Measurements from ENCODE around the gene MSRB1. TPM values are rescaled to one million over a fixed set of nuclear protein-coding genes. Genes with fewer than 3 reads are reported as not detected.

Gene MSRB1
- polyA plus RNA-seq, 2 of the 4 experiments (the other 2 are of a cell fraction): 27.7 to 37.5 TPM

- POLR2A ChIA-PET: interaction anchor here (3.2 kb wide), 1 partner anchor 14 kb away, joined by 18 read pairs; the partner anchor contains the start of gene RPS2
Measured at GRCh38 chr16:1950559-1950958, 7.6 kb upstream of the MSRB1 start.

DNA sequence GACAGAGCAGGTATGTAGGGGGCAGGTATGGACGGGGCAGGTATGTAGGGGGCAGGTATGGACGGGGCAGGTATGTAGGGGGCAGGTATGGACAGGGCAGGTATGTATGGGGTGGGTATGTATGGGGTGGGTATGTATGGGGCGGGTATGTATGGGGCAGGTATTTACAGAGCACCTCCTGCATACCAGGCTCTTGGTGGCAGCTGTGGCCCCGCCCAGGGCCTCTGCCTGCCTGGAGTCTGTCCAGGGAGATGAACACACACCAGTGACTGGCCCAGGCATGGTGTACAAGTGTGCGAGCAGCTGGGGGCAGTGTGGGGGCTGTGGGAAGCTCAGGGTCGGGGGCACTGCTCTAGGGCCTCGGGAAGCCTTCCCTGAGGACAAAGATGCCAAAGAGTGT lies 7.0 kb upstream of the MSRB1 start:
- H3K4me2 ChIP-seq: no peak overlapping the region
- 34% methylated on average over 5 of the region's 7 CpGs for WGBS (ENCODE audit: missing lambda C conversion rate)
- FAIRE-seq (no peak), ATAC-seq (peak; percentile 34 to 46), DNase-seq (ENCODE audit: low read depth in 1 of 2, low spot score in 1 of 2) (no peak)
- TF ChIP-seq ELK1 (IDR thresholded peaks at IDR 0.05; ENCODE audit: low read depth, low read length) (no peak), HES2 (IDR thresholded peaks at IDR 0.05) (no peak), TP53 (CRISPR knock-in tag; IDR thresholded peaks at IDR 0.05) (no peak), POLR2AphosphoS2 (conservative IDR thresholded peaks at IDR 0.05; ENCODE audit: low read length) (no peak), JUN (IDR thresholded peaks at IDR 0.05) (no peak), ZFP36 (IDR thresholded peaks at IDR 0.05; ENCODE audit: borderline replicate concordance, partially characterized antibody) (no peak), SREBF2 (IDR thresholded peaks at IDR 0.05) (no peak)
- TF ChIP-seq, protein P1, sequence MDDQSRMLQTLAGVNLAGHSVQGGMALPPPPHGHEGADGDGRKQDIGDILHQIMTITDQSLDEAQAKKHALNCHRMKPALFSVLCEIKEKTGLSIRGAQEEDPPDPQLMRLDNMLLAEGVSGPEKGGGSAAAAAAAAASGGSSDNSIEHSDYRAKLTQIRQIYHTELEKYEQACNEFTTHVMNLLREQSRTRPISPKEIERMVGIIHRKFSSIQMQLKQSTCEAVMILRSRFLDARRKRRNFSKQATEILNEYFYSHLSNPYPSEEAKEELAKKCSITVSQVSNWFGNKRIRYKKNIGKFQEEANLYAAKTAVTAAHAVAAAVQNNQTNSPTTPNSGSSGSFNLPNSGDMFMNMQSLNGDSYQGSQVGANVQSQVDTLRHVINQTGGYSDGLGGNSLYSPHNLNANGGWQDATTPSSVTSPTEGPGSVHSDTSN (IDR thresholded peaks at IDR 0.05): no peak
- H3K4me1 ChIP-seq: no peaks in the 10 kb centered on the region
- no peak overlapping the region for H3K4me3 ChIP-seq
- ChIA-PET CTCF (interaction anchor here (1.1 to 1.4 kb wide), 3 partner anchors 9 to 105 kb away, joined by 3 to 7 read pairs (median 3); partner anchors contain the start of gene NDUFB10), POLR2A (interaction anchor here (3.2 kb wide), 1 partner anchor 15 kb away, joined by 18 read pairs; the partner anchor contains the start of gene RPS2)
- H3K27ac ChIP-seq: no peak overlapping the region
- no peaks in the 10 kb centered on the region for H3K9me3 ChIP-seq

More at GRCh38 chr16:1950559-1950958, 7.6 kb upstream of the MSRB1 start:
- no peak overlapping the region for H3K27ac ChIP-seq
- ATAC-seq (peak; percentile 12; a peak in 3 of 6 replicates), DNase-seq (ENCODE audit: low read depth in 1 of 2, low spot score in 1 of 2) (no peak), FAIRE-seq (no peak)
- CTCF ChIA-PET: interaction anchor here (0.5 to 2.0 kb wide), 5 partner anchors 9 to 105 kb away, joined by 3 to 7 read pairs (median 3); partner anchors contain the start of gene NDUFB10
- H3K9me3 ChIP-seq: no peaks in the 10 kb centered on the region
- H3K4me2 ChIP-seq: no peak overlapping the region
- TF ChIP-seq JUN (IDR thresholded peaks at IDR 0.05) (no peak), NR3C1 (IDR thresholded peaks at IDR 0.05) (no peak), PHF8 (IDR thresholded peaks at IDR 0.05; ENCODE audit: borderline replicate concordance, low read depth) (no peak), GATA3 (IDR thresholded peaks at IDR 0.05; ENCODE audit: borderline replicate concordance) (no peak), CTCF (IDR thresholded peaks at IDR 0.05) (no peak), SREBF2 (IDR thresholded peaks at IDR 0.05) (no peak)
- TF ChIP-seq, protein P2, sequence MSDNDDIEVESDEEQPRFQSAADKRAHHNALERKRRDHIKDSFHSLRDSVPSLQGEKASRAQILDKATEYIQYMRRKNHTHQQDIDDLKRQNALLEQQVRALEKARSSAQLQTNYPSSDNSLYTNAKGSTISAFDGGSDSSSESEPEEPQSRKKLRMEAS (IDR thresholded peaks at IDR 0.05): no peak
- no peaks in the 10 kb centered on the region for H3K4me1 ChIP-seq
- no peak overlapping the region for H3K4me3 ChIP-seq
- 87% methylated on average over 19 of the region's 19 CpGs for WGBS (ENCODE audit: missing lambda C conversion rate)

DNA sequence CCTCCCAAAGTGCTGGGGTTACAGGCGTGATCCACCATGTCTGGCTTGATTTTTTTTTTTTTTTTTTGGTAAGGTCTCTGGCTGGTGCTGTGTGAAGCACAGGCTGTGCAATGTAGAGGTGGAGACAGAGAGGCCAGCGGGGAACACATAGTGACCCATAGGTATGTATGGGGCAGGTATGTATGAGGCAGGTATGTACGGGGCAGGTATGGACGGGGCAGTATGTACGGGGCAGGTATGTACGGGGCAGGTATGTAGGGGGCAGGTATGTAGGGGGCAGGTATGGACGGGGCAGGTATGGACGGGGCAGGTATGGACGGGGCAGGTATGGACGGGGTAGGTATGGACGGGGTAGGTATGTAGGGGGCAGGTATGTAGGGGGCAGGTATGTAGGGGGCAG lies 6.5 kb upstream of the MSRB1 start:
- H3K27ac ChIP-seq: no peak overlapping the region
- 70% methylated on average over 6 of the region's 11 CpGs for WGBS (ENCODE audit: missing lambda C conversion rate)
- ATAC-seq (no peak), DNase-seq (ENCODE audit: low read depth in 1 of 2, low spot score in 1 of 2) (no peak), FAIRE-seq (no peak)
- H3K4me3 ChIP-seq: no peak overlapping the region
- TF ChIP-seq ATOH8 (CRISPR knock-in tag; IDR thresholded peaks at IDR 0.05; ENCODE audit: low read depth) (no peak), RARB (CRISPR knock-in tag; IDR thresholded peaks at IDR 0.05) (no peak), RNF2 (IDR thresholded peaks at IDR 0.05; ENCODE audit: borderline replicate concordance, low read depth) (no peak), HOXB5 (CRISPR knock-in tag; IDR thresholded peaks at IDR 0.05) (no peak), KDM1A (IDR thresholded peaks at IDR 0.05; ENCODE audit: low read depth) (no peak), FOSB (CRISPR knock-in tag; IDR thresholded peaks at IDR 0.05) (no peak), NR3C1 (IDR thresholded peaks at IDR 0.05) (no peak), HOXA7 (CRISPR knock-in tag; IDR thresholded peaks at IDR 0.05) (no peak), HOXB13 (CRISPR knock-in tag; IDR thresholded peaks at IDR 0.05; ENCODE audit: low read depth) (no peak), NFE2L2 (conservative IDR thresholded peaks at IDR 0.05; ENCODE audit: low read length) (no peak), ZC3H11A (IDR thresholded peaks at IDR 0.05) (no peak), FOXS1 (CRISPR knock-in tag; IDR thresholded peaks at IDR 0.05) (no peak), ESRRA (IDR thresholded peaks at IDR 0.05; ENCODE audit: borderline replicate concordance, low read length) (no peak)
- H3K9me3 ChIP-seq: no peaks in the 10 kb centered on the region
- ChIA-PET CTCF (interaction anchor here (0.6 to 1.4 kb wide), 5 partner anchors 10 to 139 kb away, joined by 3 to 7 read pairs (median 3); partner anchors contain the start of gene NDUFB10), POLR2A (no interaction called here)
- no peaks in the 10 kb centered on the region for H3K4me1 ChIP-seq
- no peak overlapping the region for H3K4me2 ChIP-seq

Data from A549 (cell line).